Osteocyte (in vitro differentiated cells): ENCODE data around the gene ALPK1. TPM values are rescaled to one million over a fixed set of nuclear protein-coding genes. Genes with fewer than 3 reads are reported as not detected.

Source experiments
- DNase-seq: peaks from one replicate; pipeline ENCODE4 v3.0.0; 2021; ENCODE audit warnings: mixed read lengths; ENCODE audit not compliant: unreplicated experiment; ENCODE audit errors: extremely low spot score
- H3K27ac Mint-ChIP-seq: one replicate; pipeline ENCODE4 v1.8.0; 2021; ENCODE audit warnings: mild to moderate bottlenecking, mixed read lengths; ENCODE audit not compliant: unreplicated experiment
- H3K27me3 Mint-ChIP-seq: one replicate; pipeline ENCODE4 v1.8.0; 2021; ENCODE audit warnings: mixed read lengths; ENCODE audit not compliant: unreplicated experiment
- H3K36me3 Mint-ChIP-seq: one replicate; pipeline ENCODE4 v1.8.0; 2021; ENCODE audit warnings: mixed read lengths; ENCODE audit not compliant: unreplicated experiment
- H3K4me1 Mint-ChIP-seq: one replicate; pipeline ENCODE4 v1.8.0; 2021; ENCODE audit warnings: mixed read lengths; ENCODE audit not compliant: unreplicated experiment
- H3K4me3 Mint-ChIP-seq: one replicate; pipeline ENCODE4 v1.8.0; 2021; ENCODE audit warnings: mild to moderate bottlenecking, moderate library complexity, mixed read lengths; ENCODE audit not compliant: unreplicated experiment
- H3K9me3 Mint-ChIP-seq: one replicate; pipeline ENCODE4 v1.8.0; 2021; ENCODE audit warnings: mixed read lengths; ENCODE audit not compliant: unreplicated experiment
- total RNA-seq: library from RNA; stranded (reverse); gene quantifications from 2 replicates; pipeline ENCODE4 v1.2.1, GENCODE V29; 2021
- TF ChIP-seq, protein P1 (sequence below): fragments of 200-600 bp; sonication (generic); IDR thresholded peaks from 2 replicates; pipeline ENCODE4 v1.5.0; 2021; ENCODE audit warnings: antibody characterized with exemption, mild to moderate bottlenecking, moderate library complexity

ALPK1 gene
- total RNA-seq, 1 donor from 2014 or later: 9.1 TPM

DNA sequence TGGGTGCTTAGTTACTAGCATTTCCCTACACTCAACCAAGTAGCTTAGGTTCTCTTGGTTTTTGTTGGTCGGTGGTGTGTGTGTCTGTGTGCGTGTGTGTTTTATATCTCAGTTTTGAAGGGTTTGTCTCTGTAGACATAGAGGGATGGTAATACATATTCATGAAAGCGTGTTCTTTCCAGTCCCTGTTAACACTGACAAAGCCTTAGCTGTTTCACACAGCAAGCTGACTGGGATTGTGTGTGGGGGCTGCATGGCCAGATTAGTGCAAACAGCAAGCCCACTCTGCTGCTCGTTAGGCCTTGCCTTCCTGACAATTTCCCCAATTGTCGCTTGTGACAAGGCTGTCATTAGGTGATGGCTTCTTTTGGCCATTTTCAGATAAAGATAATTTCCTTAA is 43.9 kb downstream of the ALPK1 start:
- Mint-ChIP-seq H3K9me3 (no peaks in the 10 kb centered on the region), H3K36me3 (no peaks in the 10 kb centered on the region), H3K27me3 (peaks cover 18% of the 10 kb centered on the region), H3K4me1 (no peaks in the 10 kb centered on the region), H3K27ac (no peak overlapping the region), H3K4me3 (no peak overlapping the region)
- DNase-seq: no peak
- TF ChIP-seq, protein P1, sequence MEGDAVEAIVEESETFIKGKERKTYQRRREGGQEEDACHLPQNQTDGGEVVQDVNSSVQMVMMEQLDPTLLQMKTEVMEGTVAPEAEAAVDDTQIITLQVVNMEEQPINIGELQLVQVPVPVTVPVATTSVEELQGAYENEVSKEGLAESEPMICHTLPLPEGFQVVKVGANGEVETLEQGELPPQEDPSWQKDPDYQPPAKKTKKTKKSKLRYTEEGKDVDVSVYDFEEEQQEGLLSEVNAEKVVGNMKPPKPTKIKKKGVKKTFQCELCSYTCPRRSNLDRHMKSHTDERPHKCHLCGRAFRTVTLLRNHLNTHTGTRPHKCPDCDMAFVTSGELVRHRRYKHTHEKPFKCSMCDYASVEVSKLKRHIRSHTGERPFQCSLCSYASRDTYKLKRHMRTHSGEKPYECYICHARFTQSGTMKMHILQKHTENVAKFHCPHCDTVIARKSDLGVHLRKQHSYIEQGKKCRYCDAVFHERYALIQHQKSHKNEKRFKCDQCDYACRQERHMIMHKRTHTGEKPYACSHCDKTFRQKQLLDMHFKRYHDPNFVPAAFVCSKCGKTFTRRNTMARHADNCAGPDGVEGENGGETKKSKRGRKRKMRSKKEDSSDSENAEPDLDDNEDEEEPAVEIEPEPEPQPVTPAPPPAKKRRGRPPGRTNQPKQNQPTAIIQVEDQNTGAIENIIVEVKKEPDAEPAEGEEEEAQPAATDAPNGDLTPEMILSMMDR: no peak

DNA sequence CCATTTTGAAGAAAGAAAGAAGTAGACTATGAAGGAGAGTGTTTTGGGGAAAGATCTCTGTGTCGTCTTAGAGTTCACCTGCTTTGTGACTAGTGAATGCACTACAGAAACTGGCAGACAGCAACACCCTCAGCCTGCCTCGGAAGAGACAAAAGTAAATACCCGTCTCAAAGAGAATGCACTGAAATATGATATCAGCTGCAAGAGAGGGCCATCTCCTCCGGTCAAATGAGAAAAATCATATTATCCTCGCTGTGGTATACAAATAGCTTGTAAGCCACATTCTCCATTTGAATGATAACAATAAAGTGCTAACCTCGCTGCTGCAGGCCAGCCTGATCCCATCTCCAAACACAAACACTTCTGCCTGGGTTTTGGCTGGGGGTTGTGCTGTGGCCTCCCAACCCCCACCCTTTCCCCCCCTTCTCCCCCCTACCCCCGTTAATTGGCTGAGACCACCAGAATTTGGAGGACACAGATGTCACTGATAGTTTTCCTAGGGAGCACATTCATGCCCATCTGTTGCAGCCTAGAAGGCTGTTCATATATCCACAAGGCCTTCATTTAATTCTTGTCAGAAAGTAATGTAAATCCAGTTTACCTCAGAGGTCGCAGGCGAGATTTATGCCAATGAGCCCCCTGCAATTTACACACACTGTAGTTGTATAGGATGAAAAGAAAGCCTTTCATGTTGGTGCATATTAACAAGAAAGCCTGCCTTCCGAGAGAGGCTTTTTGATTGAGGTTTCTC is 46.3 kb downstream of the ALPK1 start:
- H3K4me1 Mint-ChIP-seq: peaks cover 4% of the 10 kb centered on the region
- no peak overlapping the region for H3K27ac Mint-ChIP-seq
- no peaks in the 10 kb centered on the region for H3K9me3 Mint-ChIP-seq
- TF ChIP-seq, protein P1: no peak
- no peak for DNase-seq
- H3K27me3 Mint-ChIP-seq: peaks cover 16% of the 10 kb centered on the region
- H3K36me3 Mint-ChIP-seq: no peaks in the 10 kb centered on the region
- no peak overlapping the region for H3K4me3 Mint-ChIP-seq

DNA sequence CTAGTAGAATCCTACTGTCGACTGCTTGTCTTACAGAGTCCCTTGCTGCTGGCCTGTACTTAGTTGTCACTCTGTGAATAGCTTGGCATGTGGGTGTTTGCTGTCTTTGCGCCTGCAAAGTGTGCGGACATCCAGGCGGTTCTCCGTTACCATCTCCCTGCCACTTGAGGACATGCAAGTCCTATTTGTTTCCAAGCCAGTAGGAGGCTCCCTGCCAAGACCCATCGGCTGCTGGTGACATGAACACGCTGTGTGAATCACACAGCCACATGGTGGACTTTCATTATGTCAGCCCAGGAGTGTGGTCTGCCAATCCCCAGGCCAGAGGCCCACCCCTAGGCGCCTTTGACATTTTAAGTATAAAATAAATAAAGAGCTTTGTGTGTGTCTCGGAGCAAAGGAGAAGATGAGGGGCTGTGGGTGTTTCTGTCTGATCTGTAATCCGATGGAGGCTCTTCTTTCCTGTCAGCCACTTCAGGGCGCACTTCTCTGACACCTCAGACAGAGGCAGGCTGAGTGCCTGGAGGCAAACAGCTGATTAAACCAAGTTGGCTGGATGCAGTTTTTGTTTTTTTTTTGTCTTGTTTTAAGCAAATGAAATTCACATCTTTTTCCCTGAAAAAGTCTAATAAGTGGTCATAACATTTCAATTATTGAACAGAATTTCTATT is 51.5 kb downstream of the ALPK1 start:
- Mint-ChIP-seq H3K4me1 (peaks cover 11% of the 10 kb centered on the region), H3K4me3 (peak overlapping the region; percentile 66), H3K27me3 (peaks cover 4% of the 10 kb centered on the region), H3K36me3 (no peaks in the 10 kb centered on the region), H3K27ac (peak overlapping the region; percentile 55), H3K9me3 (peaks cover 7% of the 10 kb centered on the region)
- no peak for DNase-seq
- TF ChIP-seq, protein P1: peak; percentile 52

DNA sequence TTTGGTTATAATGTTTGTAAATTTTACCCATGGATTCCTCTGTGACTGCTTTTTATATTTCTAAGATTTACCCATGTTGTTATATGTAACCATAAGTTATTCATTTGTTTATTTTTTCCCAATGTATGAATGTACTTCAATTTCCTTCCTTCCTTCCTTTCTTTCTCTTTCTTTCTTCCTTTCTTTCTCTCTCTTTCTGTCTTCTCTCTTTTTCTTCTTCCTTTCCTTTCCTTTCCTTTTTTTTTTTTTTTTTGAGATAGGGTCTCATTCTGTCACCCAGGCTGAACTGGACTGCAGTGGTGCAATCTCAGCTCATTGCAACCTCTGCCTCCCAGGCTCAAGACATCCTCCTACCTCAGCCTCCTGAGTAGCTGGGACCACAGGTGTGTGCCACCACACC is 55.6 kb downstream of the ALPK1 start:
- Mint-ChIP-seq H3K4me3 (no peak overlapping the region), H3K9me3 (peaks cover 12% of the 10 kb centered on the region), H3K4me1 (peaks cover 11% of the 10 kb centered on the region), H3K27ac (no peak overlapping the region), H3K27me3 (peaks cover 1% of the 10 kb centered on the region), H3K36me3 (peaks cover 2% of the 10 kb centered on the region)
- TF ChIP-seq, protein P1: no peak
- DNase-seq: no peak

DNA sequence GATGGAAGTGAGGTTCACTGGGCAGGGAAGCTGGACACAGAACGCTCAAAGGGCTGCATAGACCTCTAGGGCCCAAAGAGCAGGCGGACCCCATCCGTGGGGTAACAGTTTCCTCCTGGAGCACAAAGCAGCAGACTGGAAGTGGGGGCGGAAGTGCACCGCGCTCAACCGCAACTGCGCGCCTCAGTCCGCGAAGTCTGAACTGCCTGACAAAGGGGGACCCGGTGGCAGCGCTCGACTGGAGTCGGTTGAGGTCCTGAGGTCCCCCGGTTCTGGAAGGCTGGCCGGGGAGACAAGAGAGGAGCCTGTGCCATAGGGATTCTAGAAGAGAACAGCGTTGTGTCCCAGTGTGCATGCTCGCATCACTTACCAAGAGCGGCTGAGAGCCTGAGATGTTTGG is 58.5 kb downstream of the ALPK1 start:
- no peak for DNase-seq
- Mint-ChIP-seq H3K9me3 (peaks cover 20% of the 10 kb centered on the region), H3K27me3 (peaks cover 1% of the 10 kb centered on the region), H3K27ac (no peak overlapping the region), H3K4me1 (no peaks in the 10 kb centered on the region), H3K4me3 (no peak overlapping the region), H3K36me3 (peaks cover 2% of the 10 kb centered on the region)
- TF ChIP-seq, protein P1: no peak
